SK-N-SH treated with all-trans-retinoic acid at 6 μM for 48 hours (cell line): ENCODE data around the gene GJA4.

Experiments
- ATAC-seq: fragments of 200-7000 bp; cut with Tn5 transposase; 3 replicates; pipeline ENCODE4 v1.9.1; 2020; ENCODE audit warnings: mild to moderate bottlenecking, moderate library complexity
- ARNTL ChIP-seq: fragments of 450-650 bp; formaldehyde crosslinking; IDR thresholded peaks from 2 replicates; pipeline ENCODE4 v1.5.0; 2020; ENCODE audit warnings: low read depth, mild to moderate bottlenecking, moderate library complexity, borderline replicate concordance
- BACH2 ChIP-seq: fragments of 250-450 bp; sonication (Bioruptor Pico); IDR thresholded peaks from 2 replicates; pipeline ENCODE4 v1.9.0; 2021; ENCODE audit warnings: mild to moderate bottlenecking, borderline replicate concordance
- CSDC2 ChIP-seq: fragments of 250-450 bp; sonication (Bioruptor Pico); IDR thresholded peaks from 2 replicates; pipeline ENCODE4 v1.5.0; 2020; ENCODE audit warnings: mild to moderate bottlenecking, moderate library complexity
- ESRRG ChIP-seq: fragments of 250-450 bp; sonication (Bioruptor Pico); IDR thresholded peaks from 2 replicates; pipeline ENCODE4 v1.6.1; 2021; ENCODE audit warnings: mild to moderate bottlenecking
- GLIS3 ChIP-seq: fragments of 250-450 bp; sonication (Bioruptor Pico); IDR thresholded peaks from 2 replicates; pipeline ENCODE4 v1.5.0; 2020; ENCODE audit warnings: mild to moderate bottlenecking, moderate library complexity
- ISL1 ChIP-seq: fragments of 250-450 bp; sonication (Bioruptor Pico); IDR thresholded peaks from 2 replicates; pipeline ENCODE4 v2.1.2; 2022; ENCODE audit warnings: mild to moderate bottlenecking, moderate library complexity
- OSR1 ChIP-seq: fragments of 250-450 bp; sonication (Bioruptor Pico); IDR thresholded peaks from 2 replicates; pipeline ENCODE4 v1.8.0; 2022; ENCODE audit warnings: moderate library complexity, mild to moderate bottlenecking, inconsistent platforms
- PPARA ChIP-seq: fragments of 250-450 bp; sonication (Bioruptor Pico); IDR thresholded peaks from 2 replicates; pipeline ENCODE4 v1.5.0; 2020; ENCODE audit warnings: mild to moderate bottlenecking, borderline replicate concordance
- RARB ChIP-seq: fragments of 250-450 bp; sonication (Bioruptor Pico); IDR thresholded peaks from 2 replicates; pipeline ENCODE4 v1.8.0; 2021; ENCODE audit warnings: mild to moderate bottlenecking, moderate library complexity
- SNAI2 ChIP-seq: fragments of 250-450 bp; sonication (Bioruptor Pico); IDR thresholded peaks from 2 replicates; pipeline ENCODE4 v1.5.0; 2020; ENCODE audit warnings: mild to moderate bottlenecking, moderate library complexity
- TCF4 ChIP-seq: fragments of 250-450 bp; sonication (Bioruptor Pico); IDR thresholded peaks from 2 replicates; pipeline ENCODE4 v1.8.0; 2021; ENCODE audit warnings: mild to moderate bottlenecking, moderate library complexity, borderline replicate concordance
- TOX ChIP-seq: fragments of 250-450 bp; sonication (Bioruptor Pico); IDR thresholded peaks from 2 replicates; pipeline ENCODE4 v1.8.0; 2021; ENCODE audit warnings: mild to moderate bottlenecking, moderate library complexity, borderline replicate concordance
- ZC3H10 ChIP-seq: fragments of 250-450 bp; sonication (Bioruptor Pico); IDR thresholded peaks from 2 replicates; pipeline ENCODE4 v1.5.1; 2021; ENCODE audit warnings: mild to moderate bottlenecking, moderate library complexity
- ZFP3 ChIP-seq: fragments of 250-450 bp; sonication (Bioruptor Pico); IDR thresholded peaks from 2 replicates; pipeline ENCODE4 v1.5.0; 2020; ENCODE audit warnings: mild to moderate bottlenecking, moderate library complexity
- ZFP30 ChIP-seq: fragments of 450-650 bp; formaldehyde crosslinking; IDR thresholded peaks from 2 replicates; pipeline ENCODE4 v1.5.0; 2022; ENCODE audit warnings: mild to moderate bottlenecking, moderate library complexity
- ZNF565 ChIP-seq: fragments of 450-650 bp; formaldehyde crosslinking; conservative IDR thresholded peaks from 2 replicates; pipeline ENCODE4 v1.5.0; 2020; ENCODE audit warnings: low read depth, mild to moderate bottlenecking, moderate library complexity
- ZNF70 ChIP-seq: fragments of 450-650 bp; formaldehyde crosslinking; IDR thresholded peaks from 2 replicates; pipeline ENCODE4 v1.5.0; 2020; ENCODE audit warnings: mild to moderate bottlenecking, moderate library complexity
- ZNF8 ChIP-seq: fragments of 450-650 bp; formaldehyde crosslinking; IDR thresholded peaks from 2 replicates; pipeline ENCODE4 v1.5.0; 2020; ENCODE audit warnings: mild to moderate bottlenecking, moderate library complexity
- TF ChIP-seq, protein P1 (sequence below): fragments of 250-450 bp; sonication (Bioruptor Pico); IDR thresholded peaks from 2 replicates; pipeline ENCODE4 v1.8.0; 2020; ENCODE audit warnings: mild to moderate bottlenecking, moderate library complexity, borderline replicate concordance
- TF ChIP-seq, protein P2 (sequence below): fragments of 250-450 bp; sonication (Bioruptor Pico); IDR thresholded peaks from 2 replicates; pipeline ENCODE4 v1.5.0; 2020; ENCODE audit warnings: mild to moderate bottlenecking, moderate library complexity
- TF ChIP-seq, protein P3 (sequence below): fragments of 250-450 bp; sonication (Bioruptor Pico); IDR thresholded peaks from 2 replicates; pipeline ENCODE4 v1.5.1; 2020; ENCODE audit warnings: low read depth, mild to moderate bottlenecking, moderate library complexity

The GJA4 gene

DNA sequence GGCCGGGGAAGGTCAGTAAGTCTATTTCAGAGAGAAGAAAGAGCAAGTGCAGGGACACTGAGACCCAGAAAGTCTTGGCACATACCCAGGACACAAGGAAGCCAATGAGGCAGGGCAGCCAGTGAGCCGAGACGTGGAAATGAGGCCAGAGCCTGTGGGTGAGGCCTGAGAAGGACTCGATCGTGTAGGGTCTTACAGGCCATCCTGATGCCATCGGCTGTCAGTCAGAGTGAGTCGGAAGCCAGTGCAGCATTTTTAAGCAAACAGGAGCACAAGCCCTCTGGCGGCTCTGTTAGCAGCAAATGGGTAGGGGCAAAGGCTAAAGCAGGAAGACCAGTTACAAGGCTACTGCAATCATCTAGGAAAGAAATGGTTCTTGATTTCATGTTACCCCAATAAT lies 17.8 kb upstream of the GJA4 start:
- TF ChIP-seq ARNTL: no peak
- TF ChIP-seq, protein P1, sequence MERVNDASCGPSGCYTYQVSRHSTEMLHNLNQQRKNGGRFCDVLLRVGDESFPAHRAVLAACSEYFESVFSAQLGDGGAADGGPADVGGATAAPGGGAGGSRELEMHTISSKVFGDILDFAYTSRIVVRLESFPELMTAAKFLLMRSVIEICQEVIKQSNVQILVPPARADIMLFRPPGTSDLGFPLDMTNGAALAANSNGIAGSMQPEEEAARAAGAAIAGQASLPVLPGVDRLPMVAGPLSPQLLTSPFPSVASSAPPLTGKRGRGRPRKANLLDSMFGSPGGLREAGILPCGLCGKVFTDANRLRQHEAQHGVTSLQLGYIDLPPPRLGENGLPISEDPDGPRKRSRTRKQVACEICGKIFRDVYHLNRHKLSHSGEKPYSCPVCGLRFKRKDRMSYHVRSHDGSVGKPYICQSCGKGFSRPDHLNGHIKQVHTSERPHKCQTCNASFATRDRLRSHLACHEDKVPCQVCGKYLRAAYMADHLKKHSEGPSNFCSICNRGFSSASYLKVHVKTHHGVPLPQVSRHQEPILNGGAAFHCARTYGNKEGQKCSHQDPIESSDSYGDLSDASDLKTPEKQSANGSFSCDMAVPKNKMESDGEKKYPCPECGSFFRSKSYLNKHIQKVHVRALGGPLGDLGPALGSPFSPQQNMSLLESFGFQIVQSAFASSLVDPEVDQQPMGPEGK: no peak
- TF ChIP-seq, protein P2, sequence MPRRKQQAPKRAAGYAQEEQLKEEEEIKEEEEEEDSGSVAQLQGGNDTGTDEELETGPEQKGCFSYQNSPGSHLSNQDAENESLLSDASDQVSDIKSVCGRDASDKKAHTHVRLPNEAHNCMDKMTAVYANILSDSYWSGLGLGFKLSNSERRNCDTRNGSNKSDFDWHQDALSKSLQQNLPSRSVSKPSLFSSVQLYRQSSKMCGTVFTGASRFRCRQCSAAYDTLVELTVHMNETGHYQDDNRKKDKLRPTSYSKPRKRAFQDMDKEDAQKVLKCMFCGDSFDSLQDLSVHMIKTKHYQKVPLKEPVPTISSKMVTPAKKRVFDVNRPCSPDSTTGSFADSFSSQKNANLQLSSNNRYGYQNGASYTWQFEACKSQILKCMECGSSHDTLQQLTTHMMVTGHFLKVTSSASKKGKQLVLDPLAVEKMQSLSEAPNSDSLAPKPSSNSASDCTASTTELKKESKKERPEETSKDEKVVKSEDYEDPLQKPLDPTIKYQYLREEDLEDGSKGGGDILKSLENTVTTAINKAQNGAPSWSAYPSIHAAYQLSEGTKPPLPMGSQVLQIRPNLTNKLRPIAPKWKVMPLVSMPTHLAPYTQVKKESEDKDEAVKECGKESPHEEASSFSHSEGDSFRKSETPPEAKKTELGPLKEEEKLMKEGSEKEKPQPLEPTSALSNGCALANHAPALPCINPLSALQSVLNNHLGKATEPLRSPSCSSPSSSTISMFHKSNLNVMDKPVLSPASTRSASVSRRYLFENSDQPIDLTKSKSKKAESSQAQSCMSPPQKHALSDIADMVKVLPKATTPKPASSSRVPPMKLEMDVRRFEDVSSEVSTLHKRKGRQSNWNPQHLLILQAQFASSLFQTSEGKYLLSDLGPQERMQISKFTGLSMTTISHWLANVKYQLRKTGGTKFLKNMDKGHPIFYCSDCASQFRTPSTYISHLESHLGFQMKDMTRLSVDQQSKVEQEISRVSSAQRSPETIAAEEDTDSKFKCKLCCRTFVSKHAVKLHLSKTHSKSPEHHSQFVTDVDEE (CRISPR knock-in tag): no peak

DNA sequence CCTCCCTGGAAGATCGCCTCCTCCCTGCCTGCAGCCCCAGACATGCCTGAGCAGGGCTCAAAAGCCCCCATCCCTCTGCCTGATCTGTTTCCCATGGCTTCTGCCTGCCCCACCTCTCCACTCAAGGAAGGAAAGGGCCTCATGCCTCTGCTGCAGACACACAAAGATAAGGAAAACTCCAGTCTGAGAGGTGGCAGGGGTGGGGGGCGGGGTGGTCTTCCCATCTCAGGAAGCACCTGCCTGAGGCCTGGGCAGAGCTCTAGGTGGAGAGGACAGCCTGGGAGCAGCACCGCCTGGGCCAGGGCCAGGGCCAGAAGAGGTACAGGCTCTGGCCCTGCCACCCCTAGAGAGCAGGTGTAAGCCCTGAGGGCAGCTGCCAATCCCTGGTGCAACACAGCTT lies 15.9 kb upstream of the GJA4 start:
- TF ChIP-seq ZNF8 (CRISPR knock-in tag): no peak
- no peak for TF ChIP-seq RARB
- ATAC-seq: no peak

More for the DNA sequence above, 17.8 kb upstream of the GJA4 start:
- no peak for ATAC-seq

DNA sequence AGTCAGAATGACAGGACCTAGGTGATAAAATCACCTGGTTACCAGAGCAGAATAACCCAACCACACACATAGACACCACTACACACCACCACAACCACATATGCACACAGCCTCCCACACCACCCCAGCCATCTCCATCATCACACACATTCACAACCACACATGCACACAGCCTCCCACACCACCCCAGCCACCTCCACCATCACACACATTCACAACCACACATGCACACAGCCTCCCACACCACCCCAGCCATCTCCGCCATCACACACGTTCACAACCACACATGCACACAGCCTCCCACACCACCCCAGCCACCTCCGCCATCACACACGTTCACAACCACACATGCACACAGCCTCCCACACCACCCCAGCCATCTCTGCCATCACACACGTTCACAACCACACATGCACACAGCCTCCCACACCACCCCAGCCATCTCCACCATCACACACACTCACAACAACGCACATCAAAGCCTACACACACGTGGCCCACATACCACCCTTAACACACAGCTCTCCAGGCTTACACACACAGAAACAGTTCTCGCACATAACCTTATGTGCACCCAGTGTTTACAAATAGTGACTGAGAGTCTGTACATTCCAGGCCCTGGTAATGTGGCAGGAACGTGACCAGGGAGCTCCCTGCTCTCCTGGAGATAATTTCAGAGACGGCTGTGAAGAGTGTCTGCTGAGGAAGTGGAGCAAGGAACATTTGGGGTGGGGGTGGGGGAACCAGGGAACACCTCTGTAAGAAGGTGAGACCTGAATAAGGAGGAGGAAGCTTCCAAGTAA lies 15.1 kb upstream of the GJA4 start:
- no peak for TF ChIP-seq GLIS3 (CRISPR knock-in tag)
- ATAC-seq: no peak

DNA sequence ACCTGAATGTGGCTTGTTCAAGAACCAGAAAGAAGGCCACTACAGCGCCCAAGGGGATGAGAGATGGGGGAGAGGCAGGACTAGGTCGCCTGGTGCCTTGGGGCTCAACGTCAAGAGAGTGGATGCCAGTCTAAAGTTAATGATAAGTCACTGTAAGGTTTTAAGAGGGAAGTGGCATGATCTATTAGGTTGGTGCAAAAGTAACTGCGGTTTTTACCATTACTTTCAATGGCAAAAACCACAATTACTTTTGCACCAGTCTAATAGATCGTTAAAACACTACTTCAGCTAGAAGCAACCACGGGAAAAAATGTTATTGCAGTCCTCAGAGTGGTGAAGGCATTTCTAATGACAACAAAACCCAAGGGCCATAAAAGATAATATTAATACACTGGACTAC lies 14.4 kb upstream of the GJA4 start:
- TF ChIP-seq TOX (no peak), ZFP30 (CRISPR knock-in tag) (no peak), SNAI2 (no peak), ZFP3 (no peak), BACH2 (CRISPR knock-in tag) (no peak), GLIS3 (CRISPR knock-in tag) (no peak), OSR1 (CRISPR knock-in tag) (no peak), RARB (no peak), ZC3H10 (CRISPR knock-in tag) (no peak), ZNF70 (CRISPR knock-in tag) (no peak)
- TF ChIP-seq, protein P3, sequence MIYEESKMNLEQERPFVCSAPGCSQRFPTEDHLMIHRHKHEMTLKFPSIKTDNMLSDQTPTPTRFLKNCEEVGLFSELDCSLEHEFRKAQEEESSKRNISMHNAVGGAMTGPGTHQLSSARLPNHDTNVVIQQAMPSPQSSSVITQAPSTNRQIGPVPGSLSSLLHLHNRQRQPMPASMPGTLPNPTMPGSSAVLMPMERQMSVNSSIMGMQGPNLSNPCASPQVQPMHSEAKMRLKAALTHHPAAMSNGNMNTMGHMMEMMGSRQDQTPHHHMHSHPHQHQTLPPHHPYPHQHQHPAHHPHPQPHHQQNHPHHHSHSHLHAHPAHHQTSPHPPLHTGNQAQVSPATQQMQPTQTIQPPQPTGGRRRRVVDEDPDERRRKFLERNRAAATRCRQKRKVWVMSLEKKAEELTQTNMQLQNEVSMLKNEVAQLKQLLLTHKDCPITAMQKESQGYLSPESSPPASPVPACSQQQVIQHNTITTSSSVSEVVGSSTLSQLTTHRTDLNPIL (CRISPR knock-in tag): no peak
- ATAC-seq: no peak

DNA sequence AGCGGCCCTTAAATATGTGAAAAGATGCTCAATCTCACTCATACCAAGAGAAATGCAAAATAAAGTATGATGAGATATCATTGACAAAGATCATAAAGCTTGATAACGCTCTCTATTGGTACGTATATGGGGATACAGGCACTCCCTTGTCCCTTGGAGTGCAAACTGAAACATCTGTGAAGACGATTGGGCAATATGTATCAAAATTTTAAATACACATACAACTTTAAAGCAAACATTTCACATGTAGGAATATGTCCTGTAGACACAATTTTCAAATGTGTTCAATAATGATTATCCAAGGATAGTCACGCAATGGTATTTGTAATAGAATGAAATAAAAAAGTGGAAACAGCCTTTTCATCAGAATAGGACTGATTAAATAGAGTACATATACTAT lies 13.8 kb upstream of the GJA4 start:
- ATAC-seq: no peak
- TF ChIP-seq ZC3H10 (CRISPR knock-in tag) (no peak), CSDC2 (no peak), TOX (no peak), ZNF565 (CRISPR knock-in tag) (no peak), TCF4 (no peak), ZFP3 (no peak)

DNA sequence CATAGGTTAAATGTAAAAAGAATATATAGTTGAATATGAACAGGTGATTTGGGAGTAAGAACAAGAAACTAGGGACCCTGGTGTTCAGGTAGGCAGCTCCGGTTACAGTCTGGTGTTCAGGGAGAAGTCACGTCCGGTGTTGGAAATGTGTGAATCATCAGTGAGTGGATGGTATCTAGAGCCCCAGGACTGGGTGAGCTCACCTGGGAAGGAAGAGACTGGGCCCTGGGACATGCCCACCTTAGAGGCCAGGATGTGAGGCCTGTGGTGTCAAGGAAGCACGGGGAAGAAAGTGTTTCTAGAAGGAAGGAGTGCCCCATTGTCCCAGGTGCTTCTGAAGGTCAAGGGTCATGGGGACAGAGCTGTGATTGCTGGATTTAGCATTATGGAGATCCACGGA lies 13.3 kb upstream of the GJA4 start:
- no peak for ATAC-seq
- no peak for TF ChIP-seq ARNTL
- no peak for TF ChIP-seq ESRRG (CRISPR knock-in tag)
- no peak for TF ChIP-seq TCF4
- TF ChIP-seq RARB: no peak
- TF ChIP-seq BACH2 (CRISPR knock-in tag): no peak
- no peak for TF ChIP-seq CSDC2
- no peak for TF ChIP-seq SNAI2
- no peak for TF ChIP-seq ZFP30 (CRISPR knock-in tag)
- no peak for TF ChIP-seq GLIS3 (CRISPR knock-in tag)
- no peak for TF ChIP-seq TOX
- TF ChIP-seq ZC3H10 (CRISPR knock-in tag): no peak
- TF ChIP-seq ZNF70 (CRISPR knock-in tag): no peak
- TF ChIP-seq, protein P3 (CRISPR knock-in tag): no peak
- TF ChIP-seq OSR1 (CRISPR knock-in tag): no peak
- no peak for TF ChIP-seq ZNF565 (CRISPR knock-in tag)
- no peak for TF ChIP-seq PPARA
- TF ChIP-seq ISL1: no peak
- TF ChIP-seq, protein P1: no peak
- no peak for TF ChIP-seq ZFP3
- TF ChIP-seq ZNF8 (CRISPR knock-in tag): no peak
